Fibroblast of lung (primary cell): ENCODE measurements around the gene BTLA.

Experiments
- EZH2 ChIP-seq: IDR thresholded peaks from 2 replicates; pipeline ENCODE4 v1.5.1; 2012; ENCODE audit warnings: low read length, control low read depth, mild to moderate bottlenecking; ENCODE audit errors: missing control alignments
- TF ChIP-seq, protein P1 (sequence below), 2 donors: IDR thresholded peaks in 1 of 2; conservative IDR thresholded peaks in 1 of 2; 1 replicate in 1 of 2; 2 replicates in 1 of 2; pipeline ENCODE4 v1.5.1; 2011 to 2012; ENCODE audit warnings: low read length in 2 of 2, control low read depth in 1 of 2, inconsistent platforms in 1 of 2, low read depth in 1 of 2, mild to moderate bottlenecking in 1 of 2

DNA sequence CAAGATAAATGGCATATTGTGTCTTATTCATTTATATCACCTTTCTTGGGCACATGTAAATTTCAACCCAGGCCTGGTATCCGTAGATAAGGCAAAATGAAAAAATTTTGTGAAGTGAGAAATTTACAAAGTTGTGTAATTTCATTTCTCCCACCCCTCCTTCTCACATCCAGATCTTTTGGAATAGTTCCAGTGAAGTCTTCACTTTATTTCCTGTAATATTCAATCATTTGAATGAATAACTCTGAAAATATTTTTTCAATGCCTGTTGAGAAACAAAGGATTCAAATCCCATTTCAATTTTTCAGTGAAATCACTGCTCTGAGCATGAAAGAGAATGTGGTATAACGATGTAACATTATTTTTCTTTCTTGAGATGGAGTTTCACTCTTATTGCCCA lies 53.4 kb downstream of the BTLA start:
- TF ChIP-seq, protein P1, sequence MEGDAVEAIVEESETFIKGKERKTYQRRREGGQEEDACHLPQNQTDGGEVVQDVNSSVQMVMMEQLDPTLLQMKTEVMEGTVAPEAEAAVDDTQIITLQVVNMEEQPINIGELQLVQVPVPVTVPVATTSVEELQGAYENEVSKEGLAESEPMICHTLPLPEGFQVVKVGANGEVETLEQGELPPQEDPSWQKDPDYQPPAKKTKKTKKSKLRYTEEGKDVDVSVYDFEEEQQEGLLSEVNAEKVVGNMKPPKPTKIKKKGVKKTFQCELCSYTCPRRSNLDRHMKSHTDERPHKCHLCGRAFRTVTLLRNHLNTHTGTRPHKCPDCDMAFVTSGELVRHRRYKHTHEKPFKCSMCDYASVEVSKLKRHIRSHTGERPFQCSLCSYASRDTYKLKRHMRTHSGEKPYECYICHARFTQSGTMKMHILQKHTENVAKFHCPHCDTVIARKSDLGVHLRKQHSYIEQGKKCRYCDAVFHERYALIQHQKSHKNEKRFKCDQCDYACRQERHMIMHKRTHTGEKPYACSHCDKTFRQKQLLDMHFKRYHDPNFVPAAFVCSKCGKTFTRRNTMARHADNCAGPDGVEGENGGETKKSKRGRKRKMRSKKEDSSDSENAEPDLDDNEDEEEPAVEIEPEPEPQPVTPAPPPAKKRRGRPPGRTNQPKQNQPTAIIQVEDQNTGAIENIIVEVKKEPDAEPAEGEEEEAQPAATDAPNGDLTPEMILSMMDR (conservative IDR thresholded peaks at IDR 0.05 in 1 of 2, IDR thresholded peaks at IDR 0.05 in 1 of 2; ENCODE audit: low read depth in 1 of 2, low read length in 2 of 2) = no peak
- TF ChIP-seq EZH2 = no peak
